Measurements from ENCODE around the gene PTPN14. TPM values are rescaled to one million over a fixed set of nuclear protein-coding genes. Genes with fewer than 3 reads are reported as not detected.

PTPN14 gene
- total RNA-seq, 2 donors from 2014 or later, result 0.05 TPM; not detected in 1

- no peaks in the 10 kb centered on the region for H3K9me3 ChIP-seq (ENCODE audit: control insufficient read depth, low read length, poor library complexity, severe bottlenecking)
- Mint-ChIP-seq H3K4me3 (no peak overlapping the region), H3K27ac (no peak overlapping the region), H3K4me1 (no peaks in the 10 kb centered on the region), H3K27me3 (no peaks in the 10 kb centered on the region), H3K36me3 (ENCODE audit: low read depth) (peaks cover 4% of the 10 kb centered on the region)
- no peak for DNase-seq
- ATAC-seq, result no peak
These were observed 213.2 kb downstream of the PTPN14 start for GRCh38 chr1:214338212-214338611.

- ATAC-seq (no peak), DNase-seq (no peak)
- Mint-ChIP-seq H3K36me3 (ENCODE audit: low read depth) (peaks cover 4% of the 10 kb centered on the region), H3K27me3 (no peaks in the 10 kb centered on the region), H3K27ac (no peak overlapping the region), H3K4me1 (no peaks in the 10 kb centered on the region), H3K4me3 (no peak overlapping the region)
- H3K9me3 ChIP-seq (ENCODE audit: control insufficient read depth, low read length, poor library complexity, severe bottlenecking), result no peaks in the 10 kb centered on the region
These were observed 213.9 kb downstream of the PTPN14 start for GRCh38 chr1:214337511-214337910.

GRCh38 chr1:214337015-214337414 is 214.4 kb downstream of the PTPN14 start:
- Mint-ChIP-seq H3K36me3 (ENCODE audit: low read depth) (peaks cover 4% of the 10 kb centered on the region), H3K27ac (no peak overlapping the region)

GRCh38 chr1:214335567-214335966 is 215.8 kb downstream of the PTPN14 start:
- DNase-seq (no peak), ATAC-seq (no peak)
- peaks cover 2% of the 10 kb centered on the region for H3K4me1 Mint-ChIP-seq
- no peak overlapping the region for H3K4me3 Mint-ChIP-seq
- H3K27me3 Mint-ChIP-seq, result no peaks in the 10 kb centered on the region
- no peaks in the 10 kb centered on the region for H3K9me3 ChIP-seq (ENCODE audit: control insufficient read depth, low read length, poor library complexity, severe bottlenecking)
- H3K27ac Mint-ChIP-seq, result no peak overlapping the region
- peaks cover 7% of the 10 kb centered on the region for H3K36me3 Mint-ChIP-seq (ENCODE audit: low read depth)

More at GRCh38 chr1:214337015-214337414, 214.4 kb downstream of the PTPN14 start:
- Mint-ChIP-seq H3K4me3 (no peak overlapping the region), H3K27me3 (no peaks in the 10 kb centered on the region), H3K4me1 (no peaks in the 10 kb centered on the region)
- no peak for ATAC-seq
- H3K9me3 ChIP-seq (ENCODE audit: control insufficient read depth, low read length, poor library complexity, severe bottlenecking), result no peaks in the 10 kb centered on the region
- no peak for DNase-seq

- DNase-seq (no peak), ATAC-seq (no peak)
- no peaks in the 10 kb centered on the region for H3K27me3 Mint-ChIP-seq
- no peak overlapping the region for H3K27ac Mint-ChIP-seq
- H3K9me3 ChIP-seq (ENCODE audit: control insufficient read depth, low read length, poor library complexity, severe bottlenecking), result no peaks in the 10 kb centered on the region
- no peak overlapping the region for H3K4me3 Mint-ChIP-seq
- peaks cover 2% of the 10 kb centered on the region for H3K4me1 Mint-ChIP-seq
- peaks cover 7% of the 10 kb centered on the region for H3K36me3 Mint-ChIP-seq (ENCODE audit: low read depth)
These were observed 218.2 kb downstream of the PTPN14 start for GRCh38 chr1:214332946-214333798.

GRCh38 chr1:214331827-214332423 is 219.5 kb downstream of the PTPN14 start:
- Mint-ChIP-seq H3K4me3 (no peak overlapping the region), H3K4me1 (peaks cover 5% of the 10 kb centered on the region), H3K27ac (no peak overlapping the region), H3K27me3 (no peaks in the 10 kb centered on the region), H3K36me3 (ENCODE audit: low read depth) (peaks cover 5% of the 10 kb centered on the region)
- peak; percentile 26 to 43 (median 27) for DNase-seq
- ATAC-seq, result peak; percentile 45
- H3K9me3 ChIP-seq (ENCODE audit: control insufficient read depth, low read length, poor library complexity, severe bottlenecking), result no peaks in the 10 kb centered on the region

- Mint-ChIP-seq H3K36me3 (ENCODE audit: low read depth) (peaks cover 4% of the 10 kb centered on the region), H3K27ac (no peak overlapping the region), H3K4me3 (no peak overlapping the region), H3K27me3 (no peaks in the 10 kb centered on the region), H3K4me1 (peaks cover 5% of the 10 kb centered on the region)
- no peaks in the 10 kb centered on the region for H3K9me3 ChIP-seq (ENCODE audit: control insufficient read depth, low read length, poor library complexity, severe bottlenecking)
- ATAC-seq (no peak), DNase-seq (no peak)
These were observed 220.2 kb downstream of the PTPN14 start for GRCh38 chr1:214331180-214331579.

- H3K36me3 Mint-ChIP-seq (ENCODE audit: low read depth), result peaks cover 4% of the 10 kb centered on the region
- ATAC-seq (no peak), DNase-seq (no peak)
- H3K27me3 Mint-ChIP-seq, result no peaks in the 10 kb centered on the region
- no peak overlapping the region for H3K27ac Mint-ChIP-seq
- H3K4me1 Mint-ChIP-seq, result peaks cover 5% of the 10 kb centered on the region
- H3K9me3 ChIP-seq (ENCODE audit: control insufficient read depth, low read length, poor library complexity, severe bottlenecking), result no peaks in the 10 kb centered on the region
- no peak overlapping the region for H3K4me3 Mint-ChIP-seq
These were observed 220.7 kb downstream of the PTPN14 start for GRCh38 chr1:214330715-214331114.

- Mint-ChIP-seq H3K4me1 (peaks cover 5% of the 10 kb centered on the region), H3K36me3 (ENCODE audit: low read depth) (peaks cover 4% of the 10 kb centered on the region), H3K27me3 (no peaks in the 10 kb centered on the region), H3K4me3 (no peak overlapping the region), H3K27ac (no peak overlapping the region)
- H3K9me3 ChIP-seq (ENCODE audit: control insufficient read depth, low read length, poor library complexity, severe bottlenecking), result no peaks in the 10 kb centered on the region
- DNase-seq (no peak), ATAC-seq (no peak)
These were observed 221.2 kb downstream of the PTPN14 start for GRCh38 chr1:214330222-214330621.

GRCh38 chr1:214329470-214330220 is 221.8 kb downstream of the PTPN14 start:
- no peaks in the 10 kb centered on the region for H3K27me3 Mint-ChIP-seq
- H3K9me3 ChIP-seq (ENCODE audit: control insufficient read depth, low read length, poor library complexity, severe bottlenecking), result no peaks in the 10 kb centered on the region
- no peak overlapping the region for H3K4me3 Mint-ChIP-seq
- ATAC-seq (no peak), DNase-seq (no peak)
- peaks cover 5% of the 10 kb centered on the region for H3K4me1 Mint-ChIP-seq
- peaks cover 4% of the 10 kb centered on the region for H3K36me3 Mint-ChIP-seq (ENCODE audit: low read depth)
- H3K27ac Mint-ChIP-seq, result no peak overlapping the region

- no peak overlapping the region for H3K4me3 Mint-ChIP-seq
- ATAC-seq (peak; percentile 98), DNase-seq (peak; percentile 41 to 70 (median 50))
- H3K36me3 Mint-ChIP-seq (ENCODE audit: low read depth), result peaks cover 4% of the 10 kb centered on the region
- H3K9me3 ChIP-seq (ENCODE audit: control insufficient read depth, low read length, poor library complexity, severe bottlenecking), result no peaks in the 10 kb centered on the region
- H3K27ac Mint-ChIP-seq, result no peak overlapping the region
- peaks cover 5% of the 10 kb centered on the region for H3K4me1 Mint-ChIP-seq
- H3K27me3 Mint-ChIP-seq, result no peaks in the 10 kb centered on the region
These were observed 222.5 kb downstream of the PTPN14 start for GRCh38 chr1:214328770-214329469.

GRCh38 chr1:214327514-214327913 is 223.9 kb downstream of the PTPN14 start:
- H3K36me3 Mint-ChIP-seq (ENCODE audit: low read depth), result peaks cover 4% of the 10 kb centered on the region
- peaks cover 5% of the 10 kb centered on the region for H3K4me1 Mint-ChIP-seq
- ATAC-seq (no peak), DNase-seq (no peak)
- no peaks in the 10 kb centered on the region for H3K9me3 ChIP-seq (ENCODE audit: control insufficient read depth, low read length, poor library complexity, severe bottlenecking)
- H3K4me3 Mint-ChIP-seq, result no peak overlapping the region
- H3K27ac Mint-ChIP-seq, result peak overlapping the region; percentile 67
- H3K27me3 Mint-ChIP-seq, result no peaks in the 10 kb centered on the region

GRCh38 chr1:214326406-214326805 is 225.0 kb downstream of the PTPN14 start:
- H3K36me3 Mint-ChIP-seq (ENCODE audit: low read depth), result peaks cover 4% of the 10 kb centered on the region
- DNase-seq (no peak), ATAC-seq (no peak)
- no peak overlapping the region for H3K27ac Mint-ChIP-seq
- H3K27me3 Mint-ChIP-seq, result no peaks in the 10 kb centered on the region
- peaks cover 3% of the 10 kb centered on the region for H3K4me1 Mint-ChIP-seq
- H3K4me3 Mint-ChIP-seq, result no peak overlapping the region
- no peaks in the 10 kb centered on the region for H3K9me3 ChIP-seq (ENCODE audit: control insufficient read depth, low read length, poor library complexity, severe bottlenecking)
